ENCODE data around the gene MYPOP.

GRCh38 chr19:45899919-45900589 is 2.4 kb downstream of the MYPOP start:
- TF ChIP-seq CTCF (IDR thresholded peaks at IDR 0.05; ENCODE audit: low read length) = no peak
- no peak for TF ChIP-seq EZH2 (IDR thresholded peaks at IDR 0.05; ENCODE audit: borderline replicate concordance, low read length)

Measured in OCI-LY1 (cell line).